ENCODE data around the gene MTUS2. TPM values are rescaled to one million over a fixed set of nuclear protein-coding genes. Genes with fewer than 3 reads are reported as not detected.

MTUS2 gene
- polyA plus RNA-seq, 3 donors = 0.03 to 7.4 TPM; not detected in 1

DNA sequence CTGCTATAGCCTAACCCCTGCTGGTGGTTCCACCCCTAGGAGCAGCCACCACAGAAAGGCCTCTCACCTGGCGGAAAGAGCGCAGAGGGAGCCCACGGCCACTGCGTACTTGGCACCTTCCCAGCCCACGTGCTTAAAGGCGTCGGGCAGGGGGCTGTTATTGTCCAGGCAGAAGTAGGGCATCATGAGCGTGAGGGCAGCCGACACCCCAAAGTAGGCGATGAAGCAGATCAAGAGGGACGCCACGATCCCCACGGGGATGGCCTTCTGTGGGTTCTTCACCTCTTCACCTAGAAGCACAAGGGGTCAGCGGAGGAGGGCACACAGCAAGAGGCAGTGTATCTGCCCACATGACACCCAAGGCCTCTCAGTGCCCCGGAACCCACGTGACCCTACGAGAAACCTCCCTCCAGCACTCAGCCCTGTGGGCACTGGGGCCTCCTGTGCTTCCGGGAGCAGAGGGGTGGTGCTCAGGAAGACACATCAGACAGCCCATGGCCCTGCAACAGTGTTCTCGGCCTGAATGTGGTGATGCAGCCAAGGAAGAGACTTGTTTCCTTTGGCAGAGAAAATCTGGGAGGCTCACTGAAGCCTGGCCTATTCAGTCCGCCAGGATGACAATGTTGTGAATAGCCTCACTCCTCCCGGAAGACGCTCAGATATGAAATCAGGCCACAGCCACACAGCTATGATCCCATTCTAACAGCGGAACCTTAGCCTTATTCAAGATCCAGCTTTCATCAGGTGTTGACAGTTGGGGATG is 703.2 kb downstream of the MTUS2 start:
- 88 to 93% (median 90%) methylated on average over 23 of the region's 23 CpGs for WGBS, 3 donors
- H3K27ac ChIP-seq (ENCODE audit: low read depth, low read length) = no peak overlapping the region

GRCh38 chr13:29524176-29524575 is 704.0 kb downstream of the MTUS2 start:
- H3K27ac ChIP-seq (ENCODE audit: low read depth, low read length) = no peak overlapping the region
- 83 to 89% (median 89%) methylated on average over 17 of the region's 17 CpGs for WGBS, 3 donors

DNA sequence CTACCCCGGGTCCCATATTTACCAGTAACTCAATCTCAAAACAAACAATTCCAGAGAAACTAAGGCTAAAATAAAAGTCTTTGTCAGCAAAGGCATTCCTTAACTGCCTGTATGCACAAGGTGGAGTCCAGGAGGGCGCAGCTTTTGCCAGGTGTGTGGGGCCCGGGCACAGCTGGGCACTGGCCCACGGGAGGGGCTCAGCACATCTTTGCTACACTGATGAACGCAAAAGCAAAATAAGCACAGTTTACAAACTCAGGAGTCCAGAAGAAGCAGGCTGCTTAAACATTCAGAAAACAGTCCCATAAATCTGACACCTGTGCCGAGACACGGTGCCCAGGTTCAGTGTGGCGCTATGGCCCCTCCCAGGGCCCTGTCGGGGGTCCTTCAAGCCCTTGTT is 704.5 kb downstream of the MTUS2 start:
- no peak overlapping the region for H3K27ac ChIP-seq (ENCODE audit: low read depth, low read length)
- 88 to 93% (median 89%) methylated on average over 9 of the region's 9 CpGs for WGBS, 3 donors

- H3K27ac ChIP-seq (ENCODE audit: low read depth, low read length) = no peak overlapping the region
- WGBS, 3 donors = 96 to 99% (median 98%) methylated on average over 7 of the region's 7 CpGs
Measured at GRCh38 chr13:29525757-29526156, 705.6 kb downstream of the MTUS2 start.

- H3K27ac ChIP-seq (ENCODE audit: low read depth, low read length) = no peak overlapping the region
- 95 to 98% (median 96%) methylated on average over 14 of the region's 14 CpGs for WGBS, 3 donors
Measured at GRCh38 chr13:29526741-29527140, 706.6 kb downstream of the MTUS2 start.

- 90 to 98% (median 95%) methylated on average over 8 of the region's 8 CpGs for WGBS, 3 donors
- no peak overlapping the region for H3K27ac ChIP-seq (ENCODE audit: low read depth, low read length)
Measured at GRCh38 chr13:29527511-29527910, 707.4 kb downstream of the MTUS2 start.

- 94 to 98% (median 97%) methylated on average over 5 of the region's 5 CpGs for WGBS, 3 donors
- no peak overlapping the region for H3K27ac ChIP-seq (ENCODE audit: low read depth, low read length)
Measured at GRCh38 chr13:29527916-29528315, 707.8 kb downstream of the MTUS2 start.

DNA sequence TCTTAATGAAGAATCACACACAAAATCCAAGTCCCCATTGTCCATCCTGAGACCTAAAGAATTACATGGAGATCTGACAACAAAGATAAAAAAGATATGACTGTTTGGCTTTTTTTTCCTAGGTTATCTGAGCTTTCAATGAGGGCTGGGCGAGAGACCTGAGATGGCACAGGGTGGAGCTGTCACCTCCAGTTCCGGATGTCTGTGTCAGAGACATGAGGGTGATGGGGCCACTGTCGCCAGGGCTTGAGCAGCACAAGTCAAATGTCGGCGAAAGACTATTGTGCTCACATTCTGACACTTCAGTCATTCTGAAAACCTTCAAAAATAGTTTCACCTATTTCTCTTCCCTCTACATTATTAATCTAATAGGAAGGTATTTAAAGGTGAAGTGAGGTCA is 709.6 kb downstream of the MTUS2 start:
- WGBS, 3 donors = 91 to 96% (median 95%) methylated on average over 5 of the region's 5 CpGs
- no peak overlapping the region for H3K27ac ChIP-seq (ENCODE audit: low read depth, low read length)

DNA sequence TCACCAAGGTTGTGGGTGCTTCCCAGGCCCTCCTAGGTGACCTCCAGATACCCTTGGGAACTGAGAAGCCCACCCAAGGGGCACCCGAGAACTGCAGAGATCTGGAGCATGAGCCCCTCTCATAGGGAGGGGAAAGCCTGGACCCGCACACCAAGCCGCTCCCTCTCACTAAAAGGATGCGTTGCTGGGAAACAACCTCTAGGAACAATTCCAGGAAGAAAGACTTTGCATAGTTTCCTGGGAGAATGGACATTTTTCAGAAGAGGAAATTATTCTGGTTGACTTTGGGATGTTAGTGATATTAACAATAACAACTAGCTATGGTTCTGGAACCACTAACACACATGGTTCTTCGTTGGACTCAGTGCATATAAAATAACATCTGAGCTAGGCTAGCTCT is 710.8 kb downstream of the MTUS2 start:
- H3K27ac ChIP-seq (ENCODE audit: low read depth, low read length) = no peak overlapping the region
- 73 to 92% (median 81%) methylated on average over 5 of the region's 5 CpGs for WGBS, 3 donors

GRCh38 chr13:29532116-29532515 is 712.0 kb downstream of the MTUS2 start:
- H3K27ac ChIP-seq (ENCODE audit: low read depth, low read length) = no peak overlapping the region
- 69 to 86% (median 76%) methylated on average over 5 of the region's 5 CpGs for WGBS, 3 donors

GRCh38 chr13:29532821-29533220 is 712.7 kb downstream of the MTUS2 start:
- no peak overlapping the region for H3K27ac ChIP-seq (ENCODE audit: low read depth, low read length)
- WGBS, 3 donors = 84 to 90% (median 85%) methylated on average over 17 of the region's 17 CpGs

GRCh38 chr13:29534083-29534482 is 713.9 kb downstream of the MTUS2 start:
- 90 to 94% (median 93%) methylated on average over 4 of the region's 4 CpGs for WGBS, 3 donors

GRCh38 chr13:29535663-29536655 is 715.8 kb downstream of the MTUS2 start:
- WGBS, 3 donors = 90 to 93% (median 92%) methylated on average over 24 of the region's 24 CpGs
- no peak overlapping the region for H3K27ac ChIP-seq (ENCODE audit: low read depth, low read length)

More at GRCh38 chr13:29534083-29534482, 713.9 kb downstream of the MTUS2 start:
- no peak overlapping the region for H3K27ac ChIP-seq (ENCODE audit: low read depth, low read length)

DNA sequence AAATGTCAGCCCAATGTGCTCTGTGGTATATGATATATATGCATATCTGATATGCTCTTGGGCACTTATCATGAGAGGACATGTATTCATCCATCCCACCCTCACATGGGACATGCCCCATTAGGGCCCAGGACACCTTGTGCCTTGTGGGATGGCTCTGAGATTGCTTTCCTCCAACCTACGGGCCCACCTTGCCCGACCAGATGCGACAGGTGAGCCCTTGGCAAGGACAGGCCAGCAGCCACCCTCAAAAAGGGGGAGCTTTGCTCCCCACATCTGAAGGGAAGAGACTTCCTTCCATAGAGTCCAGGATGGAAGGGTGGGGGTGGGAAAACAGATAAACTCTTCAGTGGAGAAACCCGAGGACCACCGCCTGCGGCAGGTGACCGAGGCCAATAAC is 716.7 kb downstream of the MTUS2 start:
- no peak overlapping the region for H3K27ac ChIP-seq (ENCODE audit: low read depth, low read length)
- 94 to 98% (median 97%) methylated on average over 7 of the region's 7 CpGs for WGBS, 3 donors

DNA sequence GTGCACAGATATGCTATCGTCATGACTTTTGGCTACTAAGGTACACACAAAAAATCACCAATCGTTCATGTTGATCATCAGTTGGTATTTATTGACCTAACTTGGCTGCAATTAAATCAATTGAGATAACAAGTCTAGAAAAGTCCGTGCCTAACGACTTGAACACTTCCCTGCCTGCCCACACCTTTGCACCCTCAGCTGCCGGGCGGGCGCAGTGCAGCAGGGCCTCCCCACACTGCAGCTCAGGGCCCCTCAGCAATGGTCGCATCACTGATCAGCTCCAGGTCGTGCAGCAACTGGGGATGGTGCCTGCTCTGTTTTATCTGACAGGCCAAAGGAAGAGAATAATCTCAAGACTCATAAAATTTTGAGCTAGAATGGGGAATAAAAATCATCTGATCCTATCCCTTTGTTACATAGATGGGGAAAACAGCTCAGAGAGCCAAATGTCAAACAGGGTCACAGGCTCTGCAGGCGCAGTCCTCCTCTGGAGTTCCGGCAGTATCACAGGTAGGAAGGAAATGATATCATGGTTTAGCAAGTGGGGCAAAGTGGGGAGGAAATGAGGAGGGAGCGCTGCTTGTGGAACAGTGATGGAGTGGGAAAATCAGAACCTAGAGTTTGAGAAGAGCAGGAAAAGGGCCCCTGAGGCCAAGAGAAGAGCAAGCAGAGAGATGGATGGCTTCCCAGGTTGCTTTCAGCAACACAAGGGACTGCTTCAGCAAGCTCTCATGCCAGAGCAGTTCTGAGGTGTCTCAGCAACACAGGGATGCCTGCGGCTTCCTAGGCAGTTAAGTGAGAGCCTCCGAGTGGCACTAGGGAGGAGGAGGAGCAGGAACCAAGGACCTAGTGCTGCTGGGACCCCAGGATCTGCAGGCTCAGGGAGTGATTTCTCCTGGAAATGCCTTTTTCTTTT is 717.9 kb downstream of the MTUS2 start:
- 64 to 75% (median 68%) methylated on average over 14 of the region's 14 CpGs for WGBS, 3 donors
- H3K27ac ChIP-seq (ENCODE audit: low read depth, low read length) = no peak overlapping the region

GRCh38 chr13:29538652-29539040 is 718.5 kb downstream of the MTUS2 start:
- no peak overlapping the region for H3K27ac ChIP-seq (ENCODE audit: low read depth, low read length)

GRCh38 chr13:29539856-29540255 is 719.7 kb downstream of the MTUS2 start:
- no peak overlapping the region for H3K27ac ChIP-seq (ENCODE audit: low read depth, low read length)

More at GRCh38 chr13:29538652-29539040, 718.5 kb downstream of the MTUS2 start:
- 42 to 73% (median 56%) methylated on average over 6 of the region's 6 CpGs for WGBS, 3 donors

GRCh38 chr13:29540334-29540733 is 720.2 kb downstream of the MTUS2 start:
- WGBS, 3 donors = 82 to 97% (median 92%) methylated on average over 5 of the region's 5 CpGs
- no peak overlapping the region for H3K27ac ChIP-seq (ENCODE audit: low read depth, low read length)

More at GRCh38 chr13:29539856-29540255, 719.7 kb downstream of the MTUS2 start:
- WGBS, 3 donors = 54 to 97% (median 94%) methylated on average over 2 of the region's 2 CpGs

Data from adipose tissue (tissue), 3 donors.